Measurements from ENCODE around the gene COMMD9. TPM values are rescaled to one million over a fixed set of nuclear protein-coding genes. Genes with fewer than 3 reads are reported as not detected.

Gene COMMD9
- polyA plus RNA-seq, 3 donors = 105 to 238 (median 235) TPM

DNA sequence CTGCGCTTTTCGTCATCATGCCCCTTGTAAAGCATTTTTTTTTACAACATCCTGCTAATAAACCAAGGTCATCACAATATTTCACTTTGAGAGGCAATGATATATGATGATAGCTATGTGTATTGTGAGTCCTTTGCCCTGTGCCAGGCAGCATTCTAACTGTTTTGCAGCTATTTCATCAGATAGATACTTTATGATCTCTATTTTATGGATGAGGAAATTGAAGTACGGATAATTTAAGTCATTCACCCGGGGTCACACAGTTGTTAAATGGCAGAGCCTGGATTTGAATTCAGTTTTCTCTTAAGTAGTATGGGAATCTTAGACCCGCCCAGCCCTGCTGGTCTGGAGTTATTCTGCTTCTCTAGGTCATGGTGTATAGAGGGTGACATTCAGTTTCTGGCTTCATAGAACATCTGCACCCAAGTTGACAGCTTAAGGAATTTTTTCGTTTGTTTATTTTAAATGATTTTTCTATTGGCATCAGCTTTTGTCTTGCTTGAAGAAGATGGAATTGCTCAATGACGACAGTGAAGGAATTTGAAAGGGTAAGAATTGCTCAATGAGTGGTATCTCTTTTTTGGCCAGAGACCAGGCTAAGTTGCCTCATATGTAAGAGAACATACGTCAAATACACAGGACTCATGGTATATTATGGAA, 7.8 kb upstream of the COMMD9 start:
- Histone ChIP-seq H3K27ac (ENCODE audit: low read depth in 1 of 2, low read length in 2 of 2) (peak overlapping the region in 1 of 2 donors; percentile 57), H3K79me2 (ENCODE audit: insufficient read depth, low read length) (no peaks in the 10 kb centered on the region), H3K9ac (ENCODE audit: insufficient read depth, low read length, poor library complexity, severe bottlenecking) (no peak overlapping the region), H3K4me2 (replicated peaks; ENCODE audit: extremely low read depth, low read length, poor library complexity, severe bottlenecking) (peak overlapping the region; percentile 26), H3K36me3 (replicated peaks in 1 of 2; ENCODE audit: control insufficient read depth in 1 of 2, insufficient read depth in 2 of 2, low read length in 2 of 2) (no peaks in the 10 kb centered on the region), H4K20me1 (ENCODE audit: insufficient read depth, low read length) (no peaks in the 10 kb centered on the region), H3K4me3 (replicated peaks in 1 of 3; ENCODE audit: low read depth in 2 of 3, low read length in 3 of 3) (no peak overlapping the region), H3K4me1 (ENCODE audit: control insufficient read depth in 1 of 2, insufficient read depth in 2 of 2, low read length in 2 of 2) (peaks cover 18 to 19% of the 10 kb centered on the region in 2 donors), H3K9me3 (replicated peaks in 1 of 2; ENCODE audit: control insufficient read depth in 1 of 2, insufficient read depth in 1 of 2, low read length in 2 of 2) (no peaks in the 10 kb centered on the region), H2AFZ (ENCODE audit: insufficient read depth, low read depth, low read length, poor library complexity, severe bottlenecking) (peak overlapping the region; percentile 10), H3K27me3 (ENCODE audit: control insufficient read depth in 2 of 2, insufficient read depth in 2 of 2, low read length in 2 of 2) (no peaks in the 10 kb centered on the region)
- Mint-ChIP-seq H3K36me3 (no peaks in the 10 kb centered on the region), H3K27me3 (ENCODE audit: low read depth in 3 of 3) (no peaks in the 10 kb centered on the region), H3K4me1 (peaks cover 18% of the 10 kb centered on the region), H3K9me3 (no peaks in the 10 kb centered on the region), H3K4me3 (no peak overlapping the region), H3K27ac (peak overlapping the region in 4 of 7 donors; percentile 14 to 91 (median 62))
- peak; percentile 53 to 70 (median 66) for DNase-seq
- intact Hi-C loops (cut with micrococcal nuclease) = loop anchor here in 1 of 2 donors (10.0 kb wide), 1 partner anchor 68 kb away; no protein-coding TSS in a partner anchor
- TF ChIP-seq, protein P1, sequence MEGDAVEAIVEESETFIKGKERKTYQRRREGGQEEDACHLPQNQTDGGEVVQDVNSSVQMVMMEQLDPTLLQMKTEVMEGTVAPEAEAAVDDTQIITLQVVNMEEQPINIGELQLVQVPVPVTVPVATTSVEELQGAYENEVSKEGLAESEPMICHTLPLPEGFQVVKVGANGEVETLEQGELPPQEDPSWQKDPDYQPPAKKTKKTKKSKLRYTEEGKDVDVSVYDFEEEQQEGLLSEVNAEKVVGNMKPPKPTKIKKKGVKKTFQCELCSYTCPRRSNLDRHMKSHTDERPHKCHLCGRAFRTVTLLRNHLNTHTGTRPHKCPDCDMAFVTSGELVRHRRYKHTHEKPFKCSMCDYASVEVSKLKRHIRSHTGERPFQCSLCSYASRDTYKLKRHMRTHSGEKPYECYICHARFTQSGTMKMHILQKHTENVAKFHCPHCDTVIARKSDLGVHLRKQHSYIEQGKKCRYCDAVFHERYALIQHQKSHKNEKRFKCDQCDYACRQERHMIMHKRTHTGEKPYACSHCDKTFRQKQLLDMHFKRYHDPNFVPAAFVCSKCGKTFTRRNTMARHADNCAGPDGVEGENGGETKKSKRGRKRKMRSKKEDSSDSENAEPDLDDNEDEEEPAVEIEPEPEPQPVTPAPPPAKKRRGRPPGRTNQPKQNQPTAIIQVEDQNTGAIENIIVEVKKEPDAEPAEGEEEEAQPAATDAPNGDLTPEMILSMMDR (IDR thresholded peaks at IDR 0.05) = no peak
- 71% methylated on average over 4 of the region's 8 CpGs for WGBS (ENCODE audit: insufficient coverage)

DNA sequence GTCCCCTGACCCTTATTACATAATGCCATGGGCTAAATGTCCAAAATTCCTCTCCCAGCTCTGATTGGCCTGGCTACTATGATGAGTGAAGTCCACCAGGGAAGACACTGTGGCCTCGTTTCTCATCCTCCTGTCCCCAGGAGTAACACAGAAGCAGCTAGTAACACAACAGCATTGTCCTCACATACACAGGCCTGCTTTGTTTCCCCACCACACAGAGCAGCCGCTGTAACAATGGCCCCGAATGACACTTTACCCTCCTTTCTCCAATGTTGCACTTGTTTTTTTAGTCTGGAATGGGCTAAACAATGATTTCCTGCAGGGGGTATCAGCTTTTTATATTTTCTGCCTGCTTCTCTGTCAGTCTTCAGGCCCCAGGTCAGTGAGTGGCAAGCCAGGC, 6.7 kb upstream of the COMMD9 start, which contains the start of gene PRR5L:
Gene PRR5L (plus strand): TSS at position 363 of the 400 bp plus-strand sequence. CDS start 104,834 bp downstream, outside the sequence.
- no peak within 1 kb of the TSS for H3K4me3 Mint-ChIP-seq

More for the DNA sequence above, 6.7 kb upstream of the COMMD9 start, which contains the start of gene PRR5L:
- Mint-ChIP-seq H3K36me3 (no peaks in the 10 kb centered on the region), H3K4me1 (peaks cover 19% of the 10 kb centered on the region), H3K9me3 (no peaks in the 10 kb centered on the region), H3K27ac (peak within 1 kb of the TSS in 4 of 7 donors; percentile 33 to 91 (median 62)), H3K27me3 (ENCODE audit: low read depth in 3 of 3) (no peaks in the 10 kb centered on the region)
- Histone ChIP-seq H3K27ac (ENCODE audit: low read depth in 1 of 2, low read length in 2 of 2) (no peak within 1 kb of the TSS), H3K9ac (ENCODE audit: insufficient read depth, low read length, poor library complexity, severe bottlenecking) (no peak within 1 kb of the TSS), H3K4me1 (ENCODE audit: control insufficient read depth in 1 of 2, insufficient read depth in 2 of 2, low read length in 2 of 2) (peaks cover 18 to 19% of the 10 kb centered on the region in 2 donors), H3K79me2 (ENCODE audit: insufficient read depth, low read length) (no peaks in the 10 kb centered on the region), H3K4me3 (replicated peaks in 1 of 3; ENCODE audit: low read depth in 2 of 3, low read length in 3 of 3) (no peak within 1 kb of the TSS), H3K4me2 (replicated peaks; ENCODE audit: extremely low read depth, low read length, poor library complexity, severe bottlenecking) (peak within 1 kb of the TSS; percentile 26), H2AFZ (ENCODE audit: insufficient read depth, low read depth, low read length, poor library complexity, severe bottlenecking) (no peak within 1 kb of the TSS), H3K9me3 (replicated peaks in 1 of 2; ENCODE audit: control insufficient read depth in 1 of 2, insufficient read depth in 1 of 2, low read length in 2 of 2) (no peaks in the 10 kb centered on the region), H3K27me3 (ENCODE audit: control insufficient read depth in 2 of 2, insufficient read depth in 2 of 2, low read length in 2 of 2) (no peaks in the 10 kb centered on the region), H3K36me3 (replicated peaks in 1 of 2; ENCODE audit: control insufficient read depth in 1 of 2, insufficient read depth in 2 of 2, low read length in 2 of 2) (no peaks in the 10 kb centered on the region), H4K20me1 (ENCODE audit: insufficient read depth, low read length) (no peaks in the 10 kb centered on the region)
- intact Hi-C loops (cut with micrococcal nuclease) = loop anchor here in 1 of 2 donors (10.0 kb wide), 1 partner anchor 69 kb away; no protein-coding TSS in a partner anchor
- TF ChIP-seq, protein P1 (IDR thresholded peaks at IDR 0.05) = no peak
- DNase-seq = no peak
- WGBS (ENCODE audit: insufficient coverage) = 91% methylated on average over 1 of the region's 3 CpGs

Data from CD14-positive monocyte (primary cell).